SK-N-SH treated with all-trans-retinoic acid at 6 μM for 48 hours (cell line): ENCODE results near the gene S100A2.

ENCODE experiments used
- ATAC-seq: fragments of 200-7000 bp; cut with Tn5 transposase; 3 replicates; pipeline ENCODE4 v1.9.1; 2020; ENCODE audit warnings: mild to moderate bottlenecking, moderate library complexity
- ARNTL ChIP-seq: fragments of 450-650 bp; formaldehyde crosslinking; IDR thresholded peaks from 2 replicates; pipeline ENCODE4 v1.5.0; 2020; ENCODE audit warnings: low read depth, mild to moderate bottlenecking, moderate library complexity, borderline replicate concordance
- BACH2 ChIP-seq: fragments of 250-450 bp; sonication (Bioruptor Pico); IDR thresholded peaks from 2 replicates; pipeline ENCODE4 v1.9.0; 2021; ENCODE audit warnings: mild to moderate bottlenecking, borderline replicate concordance
- CSDC2 ChIP-seq: fragments of 250-450 bp; sonication (Bioruptor Pico); IDR thresholded peaks from 2 replicates; pipeline ENCODE4 v1.5.0; 2020; ENCODE audit warnings: mild to moderate bottlenecking, moderate library complexity
- ESRRG ChIP-seq: fragments of 250-450 bp; sonication (Bioruptor Pico); IDR thresholded peaks from 2 replicates; pipeline ENCODE4 v1.6.1; 2021; ENCODE audit warnings: mild to moderate bottlenecking
- GLIS3 ChIP-seq: fragments of 250-450 bp; sonication (Bioruptor Pico); IDR thresholded peaks from 2 replicates; pipeline ENCODE4 v1.5.0; 2020; ENCODE audit warnings: mild to moderate bottlenecking, moderate library complexity
- ISL1 ChIP-seq: fragments of 250-450 bp; sonication (Bioruptor Pico); IDR thresholded peaks from 2 replicates; pipeline ENCODE4 v2.1.2; 2022; ENCODE audit warnings: mild to moderate bottlenecking, moderate library complexity
- PPARA ChIP-seq: fragments of 250-450 bp; sonication (Bioruptor Pico); IDR thresholded peaks from 2 replicates; pipeline ENCODE4 v1.5.0; 2020; ENCODE audit warnings: mild to moderate bottlenecking, borderline replicate concordance
- RARB ChIP-seq: fragments of 250-450 bp; sonication (Bioruptor Pico); IDR thresholded peaks from 2 replicates; pipeline ENCODE4 v1.8.0; 2021; ENCODE audit warnings: mild to moderate bottlenecking, moderate library complexity
- SNAI2 ChIP-seq: fragments of 250-450 bp; sonication (Bioruptor Pico); IDR thresholded peaks from 2 replicates; pipeline ENCODE4 v1.5.0; 2020; ENCODE audit warnings: mild to moderate bottlenecking, moderate library complexity
- TCF4 ChIP-seq: fragments of 250-450 bp; sonication (Bioruptor Pico); IDR thresholded peaks from 2 replicates; pipeline ENCODE4 v1.8.0; 2021; ENCODE audit warnings: mild to moderate bottlenecking, moderate library complexity, borderline replicate concordance
- TOX ChIP-seq: fragments of 250-450 bp; sonication (Bioruptor Pico); IDR thresholded peaks from 2 replicates; pipeline ENCODE4 v1.8.0; 2021; ENCODE audit warnings: mild to moderate bottlenecking, moderate library complexity, borderline replicate concordance
- ZFP3 ChIP-seq: fragments of 250-450 bp; sonication (Bioruptor Pico); IDR thresholded peaks from 2 replicates; pipeline ENCODE4 v1.5.0; 2020; ENCODE audit warnings: mild to moderate bottlenecking, moderate library complexity
- ZNF565 ChIP-seq: fragments of 450-650 bp; formaldehyde crosslinking; conservative IDR thresholded peaks from 2 replicates; pipeline ENCODE4 v1.5.0; 2020; ENCODE audit warnings: low read depth, mild to moderate bottlenecking, moderate library complexity
- ZNF70 ChIP-seq: fragments of 450-650 bp; formaldehyde crosslinking; IDR thresholded peaks from 2 replicates; pipeline ENCODE4 v1.5.0; 2020; ENCODE audit warnings: mild to moderate bottlenecking, moderate library complexity
- ZNF8 ChIP-seq: fragments of 450-650 bp; formaldehyde crosslinking; IDR thresholded peaks from 2 replicates; pipeline ENCODE4 v1.5.0; 2020; ENCODE audit warnings: mild to moderate bottlenecking, moderate library complexity
- TF ChIP-seq, protein P1 (sequence below): fragments of 250-450 bp; sonication (Bioruptor Pico); IDR thresholded peaks from 2 replicates; pipeline ENCODE4 v1.8.0; 2020; ENCODE audit warnings: mild to moderate bottlenecking, moderate library complexity, borderline replicate concordance
- TF ChIP-seq, protein P2 (sequence below): fragments of 250-450 bp; sonication (Bioruptor Pico); IDR thresholded peaks from 2 replicates; pipeline ENCODE4 v1.5.1; 2021; ENCODE audit warnings: mild to moderate bottlenecking, moderate library complexity
- TF ChIP-seq, protein P3 (sequence below): fragments of 250-450 bp; sonication (Bioruptor Pico); IDR thresholded peaks from 2 replicates; pipeline ENCODE4 v1.5.0; 2020; ENCODE audit warnings: mild to moderate bottlenecking, moderate library complexity
- TF ChIP-seq, protein P4 (sequence below): fragments of 250-450 bp; sonication (Bioruptor Pico); IDR thresholded peaks from 2 replicates; pipeline ENCODE4 v1.8.0; 2021; ENCODE audit warnings: low read depth, mild to moderate bottlenecking, moderate library complexity, borderline replicate concordance

The S100A2 gene

DNA sequence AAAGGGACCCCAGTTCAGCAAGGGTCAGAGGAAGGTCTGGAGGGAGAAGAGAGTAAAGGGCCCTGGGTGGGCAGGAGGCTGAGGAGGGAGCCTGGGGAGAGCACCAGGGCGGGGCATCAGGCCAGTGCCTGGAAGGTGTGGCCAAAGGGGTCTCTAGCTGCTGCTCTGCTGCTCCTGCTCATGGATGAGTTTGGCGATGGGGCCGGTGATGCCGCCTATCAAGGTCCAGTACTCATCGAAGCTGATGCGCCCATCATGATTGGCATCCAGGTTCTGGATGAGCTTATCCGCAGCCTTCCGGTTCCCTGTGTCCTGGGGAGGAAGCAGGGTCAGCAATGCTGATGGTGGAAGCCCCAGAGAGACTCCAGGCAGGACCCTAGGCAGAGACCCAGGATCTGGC is 41.7 kb upstream of the S100A2 start:
- TF ChIP-seq ESRRG (CRISPR knock-in tag) (no peak), SNAI2 (CRISPR knock-in tag) (no peak), BACH2 (CRISPR knock-in tag) (no peak), CSDC2 (CRISPR knock-in tag) (no peak), ZFP3 (CRISPR knock-in tag) (no peak), ARNTL (CRISPR knock-in tag) (no peak)
- TF ChIP-seq, protein P1, sequence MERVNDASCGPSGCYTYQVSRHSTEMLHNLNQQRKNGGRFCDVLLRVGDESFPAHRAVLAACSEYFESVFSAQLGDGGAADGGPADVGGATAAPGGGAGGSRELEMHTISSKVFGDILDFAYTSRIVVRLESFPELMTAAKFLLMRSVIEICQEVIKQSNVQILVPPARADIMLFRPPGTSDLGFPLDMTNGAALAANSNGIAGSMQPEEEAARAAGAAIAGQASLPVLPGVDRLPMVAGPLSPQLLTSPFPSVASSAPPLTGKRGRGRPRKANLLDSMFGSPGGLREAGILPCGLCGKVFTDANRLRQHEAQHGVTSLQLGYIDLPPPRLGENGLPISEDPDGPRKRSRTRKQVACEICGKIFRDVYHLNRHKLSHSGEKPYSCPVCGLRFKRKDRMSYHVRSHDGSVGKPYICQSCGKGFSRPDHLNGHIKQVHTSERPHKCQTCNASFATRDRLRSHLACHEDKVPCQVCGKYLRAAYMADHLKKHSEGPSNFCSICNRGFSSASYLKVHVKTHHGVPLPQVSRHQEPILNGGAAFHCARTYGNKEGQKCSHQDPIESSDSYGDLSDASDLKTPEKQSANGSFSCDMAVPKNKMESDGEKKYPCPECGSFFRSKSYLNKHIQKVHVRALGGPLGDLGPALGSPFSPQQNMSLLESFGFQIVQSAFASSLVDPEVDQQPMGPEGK (CRISPR knock-in tag) = no peak
- TF ChIP-seq, protein P2, sequence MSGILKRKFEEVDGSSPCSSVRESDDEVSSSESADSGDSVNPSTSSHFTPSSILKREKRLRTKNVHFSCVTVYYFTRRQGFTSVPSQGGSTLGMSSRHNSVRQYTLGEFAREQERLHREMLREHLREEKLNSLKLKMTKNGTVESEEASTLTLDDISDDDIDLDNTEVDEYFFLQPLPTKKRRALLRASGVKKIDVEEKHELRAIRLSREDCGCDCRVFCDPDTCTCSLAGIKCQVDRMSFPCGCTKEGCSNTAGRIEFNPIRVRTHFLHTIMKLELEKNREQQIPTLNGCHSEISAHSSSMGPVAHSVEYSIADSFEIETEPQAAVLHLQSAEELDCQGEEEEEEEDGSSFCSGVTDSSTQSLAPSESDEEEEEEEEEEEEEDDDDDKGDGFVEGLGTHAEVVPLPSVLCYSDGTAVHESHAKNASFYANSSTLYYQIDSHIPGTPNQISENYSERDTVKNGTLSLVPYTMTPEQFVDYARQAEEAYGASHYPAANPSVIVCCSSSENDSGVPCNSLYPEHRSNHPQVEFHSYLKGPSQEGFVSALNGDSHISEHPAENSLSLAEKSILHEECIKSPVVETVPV (CRISPR knock-in tag) = no peak
- TF ChIP-seq, all 23 proteins: peak for 0
- ATAC-seq = no peak

DNA sequence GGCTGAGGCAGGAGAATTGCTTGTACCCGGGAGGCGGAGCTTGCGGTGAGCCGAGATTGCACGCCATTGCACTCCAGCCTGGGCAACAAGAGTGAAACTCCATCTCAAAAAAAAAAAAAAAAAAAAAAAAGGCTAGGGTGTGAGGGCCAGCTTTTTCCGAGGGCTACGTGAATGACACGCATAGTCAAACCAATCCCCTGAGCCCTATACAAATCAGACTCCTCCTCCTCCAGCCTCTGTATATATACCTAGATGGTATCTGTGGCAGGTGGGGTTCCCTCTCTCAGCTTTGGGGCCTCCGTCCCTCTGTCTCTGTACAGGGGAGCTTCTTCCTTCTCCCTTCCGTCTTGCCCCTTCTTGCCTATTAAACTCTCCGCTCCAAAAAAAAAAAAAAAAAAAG is 40.5 kb upstream of the S100A2 start:
- ATAC-seq = no peak
- TF ChIP-seq ARNTL (CRISPR knock-in tag) = no peak
- TF ChIP-seq, protein P2 (CRISPR knock-in tag) = no peak
- TF ChIP-seq ZFP3 (CRISPR knock-in tag) = no peak
- TF ChIP-seq RARB (CRISPR knock-in tag) = no peak

DNA sequence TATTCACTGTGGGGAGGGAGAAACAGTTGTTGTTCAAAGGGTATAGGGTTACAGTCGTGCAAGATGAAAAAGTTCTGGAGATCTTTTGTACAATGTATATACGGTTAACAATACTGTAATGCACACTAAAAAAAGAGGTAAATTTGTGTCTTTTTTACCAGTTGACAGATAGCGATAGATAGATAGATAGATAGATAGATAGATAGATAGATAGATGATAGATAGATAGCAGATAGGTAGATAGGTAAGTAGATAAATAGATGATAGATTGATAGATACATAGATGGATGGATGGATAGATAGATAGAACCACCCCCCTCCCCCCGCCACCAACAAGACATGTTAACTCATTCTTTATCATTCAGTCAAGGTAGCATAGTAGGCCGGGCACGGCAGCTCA is 37.1 kb upstream of the S100A2 start:
- TF ChIP-seq RARB (CRISPR knock-in tag) = no peak
- TF ChIP-seq ZNF8 (CRISPR knock-in tag) = no peak
- no peak for TF ChIP-seq BACH2 (CRISPR knock-in tag)
- TF ChIP-seq ISL1 (CRISPR knock-in tag) = no peak
- no peak for TF ChIP-seq SNAI2 (CRISPR knock-in tag)
- no peak for TF ChIP-seq ARNTL (CRISPR knock-in tag)
- no peak for TF ChIP-seq ZFP3 (CRISPR knock-in tag)
- TF ChIP-seq ZNF70 (CRISPR knock-in tag) = no peak
- TF ChIP-seq, protein P3, sequence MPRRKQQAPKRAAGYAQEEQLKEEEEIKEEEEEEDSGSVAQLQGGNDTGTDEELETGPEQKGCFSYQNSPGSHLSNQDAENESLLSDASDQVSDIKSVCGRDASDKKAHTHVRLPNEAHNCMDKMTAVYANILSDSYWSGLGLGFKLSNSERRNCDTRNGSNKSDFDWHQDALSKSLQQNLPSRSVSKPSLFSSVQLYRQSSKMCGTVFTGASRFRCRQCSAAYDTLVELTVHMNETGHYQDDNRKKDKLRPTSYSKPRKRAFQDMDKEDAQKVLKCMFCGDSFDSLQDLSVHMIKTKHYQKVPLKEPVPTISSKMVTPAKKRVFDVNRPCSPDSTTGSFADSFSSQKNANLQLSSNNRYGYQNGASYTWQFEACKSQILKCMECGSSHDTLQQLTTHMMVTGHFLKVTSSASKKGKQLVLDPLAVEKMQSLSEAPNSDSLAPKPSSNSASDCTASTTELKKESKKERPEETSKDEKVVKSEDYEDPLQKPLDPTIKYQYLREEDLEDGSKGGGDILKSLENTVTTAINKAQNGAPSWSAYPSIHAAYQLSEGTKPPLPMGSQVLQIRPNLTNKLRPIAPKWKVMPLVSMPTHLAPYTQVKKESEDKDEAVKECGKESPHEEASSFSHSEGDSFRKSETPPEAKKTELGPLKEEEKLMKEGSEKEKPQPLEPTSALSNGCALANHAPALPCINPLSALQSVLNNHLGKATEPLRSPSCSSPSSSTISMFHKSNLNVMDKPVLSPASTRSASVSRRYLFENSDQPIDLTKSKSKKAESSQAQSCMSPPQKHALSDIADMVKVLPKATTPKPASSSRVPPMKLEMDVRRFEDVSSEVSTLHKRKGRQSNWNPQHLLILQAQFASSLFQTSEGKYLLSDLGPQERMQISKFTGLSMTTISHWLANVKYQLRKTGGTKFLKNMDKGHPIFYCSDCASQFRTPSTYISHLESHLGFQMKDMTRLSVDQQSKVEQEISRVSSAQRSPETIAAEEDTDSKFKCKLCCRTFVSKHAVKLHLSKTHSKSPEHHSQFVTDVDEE (CRISPR knock-in tag) = no peak
- ATAC-seq = no peak

DNA sequence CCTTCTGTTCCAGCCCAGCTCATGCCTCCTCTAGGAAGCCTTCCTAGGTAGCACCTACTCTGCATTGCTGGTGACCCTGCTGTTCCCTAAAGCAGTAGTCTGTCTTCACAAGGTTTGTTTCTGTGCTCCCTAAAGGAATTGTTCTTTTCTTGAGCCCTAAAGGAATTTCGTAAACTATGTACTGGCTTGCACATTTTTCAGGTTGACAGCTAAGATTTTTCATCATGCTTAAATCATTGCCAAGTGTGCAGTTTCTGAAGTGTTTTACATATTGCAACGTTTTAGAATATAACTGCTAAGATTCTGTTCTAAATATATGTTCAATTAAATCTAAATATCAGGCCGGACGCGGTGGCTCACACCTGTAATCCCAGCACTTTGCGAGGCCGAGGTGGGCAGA is 34.2 kb upstream of the S100A2 start:
- TF ChIP-seq, protein P4, sequence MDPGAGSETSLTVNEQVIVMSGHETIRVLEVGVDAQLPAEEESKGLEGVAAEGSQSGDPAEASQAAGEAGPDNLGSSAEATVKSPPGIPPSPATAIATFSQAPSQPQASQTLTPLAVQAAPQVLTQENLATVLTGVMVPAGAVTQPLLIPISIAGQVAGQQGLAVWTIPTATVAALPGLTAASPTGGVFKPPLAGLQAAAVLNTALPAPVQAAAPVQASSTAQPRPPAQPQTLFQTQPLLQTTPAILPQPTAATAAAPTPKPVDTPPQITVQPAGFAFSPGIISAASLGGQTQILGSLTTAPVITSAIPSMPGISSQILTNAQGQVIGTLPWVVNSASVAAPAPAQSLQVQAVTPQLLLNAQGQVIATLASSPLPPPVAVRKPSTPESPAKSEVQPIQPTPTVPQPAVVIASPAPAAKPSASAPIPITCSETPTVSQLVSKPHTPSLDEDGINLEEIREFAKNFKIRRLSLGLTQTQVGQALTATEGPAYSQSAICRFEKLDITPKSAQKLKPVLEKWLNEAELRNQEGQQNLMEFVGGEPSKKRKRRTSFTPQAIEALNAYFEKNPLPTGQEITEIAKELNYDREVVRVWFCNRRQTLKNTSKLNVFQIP (CRISPR knock-in tag) = no peak
- no peak for TF ChIP-seq ZNF70 (CRISPR knock-in tag)
- TF ChIP-seq PPARA (CRISPR knock-in tag) = no peak
- TF ChIP-seq TCF4 (CRISPR knock-in tag) = no peak
- no peak for TF ChIP-seq ESRRG (CRISPR knock-in tag)
- no peak for TF ChIP-seq ZNF8 (CRISPR knock-in tag)
- TF ChIP-seq ZFP3 (CRISPR knock-in tag) = no peak
- TF ChIP-seq BACH2 (CRISPR knock-in tag) = no peak
- TF ChIP-seq GLIS3 (CRISPR knock-in tag) = no peak
- TF ChIP-seq ZNF565 (CRISPR knock-in tag) = no peak
- TF ChIP-seq TOX (CRISPR knock-in tag) = no peak
- TF ChIP-seq, protein P2 (CRISPR knock-in tag) = no peak
- no peak for ATAC-seq
